GM23338 (cell line): ENCODE data around the gene PIK3C2B. TPM values are rescaled to one million over a fixed set of nuclear protein-coding genes. Genes with fewer than 3 reads are reported as not detected.

Experiments used
- ATAC-seq: fragments of 200-7000 bp; cut with Tn5 transposase; 3 replicates; pipeline ENCODE4 v1.9.1; 2020
- DNase-seq: peaks from one replicate; pipeline ENCODE4 v3.0.0-alpha.2; 2015; ENCODE audit warnings: low spot score
- H2AFZ ChIP-seq: fragments of 200-600 bp; sonication (generic); 2 replicates; pipeline ENCODE4 v1.8.0; 2016; ENCODE audit warnings: antibody characterized with exemption, mild to moderate bottlenecking, moderate library complexity
- H3F3A ChIP-seq: fragments of 200-600 bp; sonication (generic); replicated peaks from 2 replicates; pipeline ENCODE4 v1.8.0; 2017; ENCODE audit warnings: antibody characterized with exemption, mixed run types, low read depth
- H3K27ac ChIP-seq: fragments of 200-600 bp; sonication (generic); 2 replicates; pipeline ENCODE4 v1.6.1; 2016; ENCODE audit warnings: low read depth
- H3K27me3 ChIP-seq: fragments of 200-600 bp; sonication (generic); 2 replicates; pipeline ENCODE4 v1.8.0; 2016; ENCODE audit warnings: mild to moderate bottlenecking, mixed run types, moderate library complexity; ENCODE audit not compliant: insufficient read depth
- H3K36me3 ChIP-seq: fragments of 200-600 bp; sonication (generic); 2 replicates; pipeline ENCODE4 v1.8.0; 2016; ENCODE audit warnings: mild to moderate bottlenecking; ENCODE audit not compliant: insufficient read depth
- H3K4me1 ChIP-seq: fragments of 200-600 bp; sonication (generic); 2 replicates; pipeline ENCODE4 v1.8.0; 2016; ENCODE audit warnings: mild to moderate bottlenecking, moderate library complexity; ENCODE audit not compliant: insufficient read depth
- H3K4me2 ChIP-seq: fragments of 200-600 bp; sonication (generic); 2 replicates; pipeline ENCODE4 v1.7.1; 2017; ENCODE audit warnings: mixed run types
- H3K4me3 ChIP-seq: fragments of 200-600 bp; sonication (generic); 2 replicates; pipeline ENCODE4 v1.6.1; 2016; ENCODE audit warnings: mixed run types
- H3K79me2 ChIP-seq: fragments of 200-600 bp; sonication (generic); replicated peaks from 2 replicates; pipeline ENCODE4 v1.8.0; 2017; ENCODE audit warnings: mild to moderate bottlenecking; ENCODE audit not compliant: insufficient read depth
- H3K9me2 ChIP-seq: fragments of 200-600 bp; sonication (generic); 2 replicates; pipeline ENCODE4 v1.8.0; 2017; ENCODE audit not compliant: insufficient read depth
- H4K20me1 ChIP-seq: fragments of 200-600 bp; sonication (generic); replicated peaks from 2 replicates; pipeline ENCODE4 v1.8.0; 2017; ENCODE audit warnings: mild to moderate bottlenecking; ENCODE audit not compliant: insufficient read depth
- H3K27ac Mint-ChIP-seq: 2 replicates; pipeline ENCODE4 v1.8.0; 2020; ENCODE audit warnings: inconsistent platforms, mild to moderate bottlenecking, moderate library complexity, mixed read lengths
- H3K27me3 Mint-ChIP-seq: 3 replicates; pipeline ENCODE4 v1.8.0; 2022; ENCODE audit warnings: low read depth, mild to moderate bottlenecking, moderate library complexity, mixed read lengths, inconsistent platforms; ENCODE audit not compliant: insufficient read depth, poor library complexity
- H3K36me3 Mint-ChIP-seq: 3 replicates; pipeline ENCODE4 v1.8.0; 2021; ENCODE audit warnings: low read depth, mild to moderate bottlenecking, inconsistent platforms, moderate library complexity, mixed read lengths
- H3K4me1 Mint-ChIP-seq: 3 replicates; pipeline ENCODE4 v1.8.0; 2020; ENCODE audit warnings: mild to moderate bottlenecking, inconsistent platforms, mixed read lengths
- H3K4me3 Mint-ChIP-seq: 3 replicates; pipeline ENCODE4 v1.8.0; 2021; ENCODE audit warnings: moderate library complexity, mild to moderate bottlenecking, inconsistent platforms, mixed read lengths
- H3K9me3 Mint-ChIP-seq: 3 replicates; pipeline ENCODE4 v1.8.0; 2020; ENCODE audit warnings: moderate library complexity, mild to moderate bottlenecking, inconsistent platforms, mixed read lengths
- CREB1 ChIP-seq: fragments of 250-450 bp; sonication (Bioruptor Pico); IDR thresholded peaks from 2 replicates; pipeline ENCODE4 v1.5.0; 2020; ENCODE audit warnings: low read depth, mild to moderate bottlenecking, moderate library complexity
- polyA plus RNA-seq: library from polyadenylated mRNA; unstranded; fragments of >200 nt; fragmentation: Nextera tagmentation; extraction: Ambion mirVana; gene quantifications from 2 replicates; pipeline ENCODE4 v1.2.1, GENCODE V29; 2016
- total RNA-seq: library from RNA; depleted of rRNA; stranded (reverse); fragments of >200 nt; shearing (Covaris generic); gene quantifications from 2 replicates; pipeline ENCODE4 v1.2.3, GENCODE V29; 2014
- TF ChIP-seq, protein P1 (sequence below): fragments of 250-450 bp; sonication (Bioruptor Pico); IDR thresholded peaks from 2 replicates; pipeline ENCODE4 v1.5.0; 2020; ENCODE audit warnings: mild to moderate bottlenecking, moderate library complexity
- TF ChIP-seq, protein P2 (sequence below): IDR thresholded peaks from 2 replicates; pipeline ENCODE4 v1.6.1; 2016; ENCODE audit warnings: antibody characterized with exemption

PIK3C2B gene
- total and polyA plus RNA-seq, 2 experiments from 2014 or later, result 4.8 to 19.0 TPM

DNA sequence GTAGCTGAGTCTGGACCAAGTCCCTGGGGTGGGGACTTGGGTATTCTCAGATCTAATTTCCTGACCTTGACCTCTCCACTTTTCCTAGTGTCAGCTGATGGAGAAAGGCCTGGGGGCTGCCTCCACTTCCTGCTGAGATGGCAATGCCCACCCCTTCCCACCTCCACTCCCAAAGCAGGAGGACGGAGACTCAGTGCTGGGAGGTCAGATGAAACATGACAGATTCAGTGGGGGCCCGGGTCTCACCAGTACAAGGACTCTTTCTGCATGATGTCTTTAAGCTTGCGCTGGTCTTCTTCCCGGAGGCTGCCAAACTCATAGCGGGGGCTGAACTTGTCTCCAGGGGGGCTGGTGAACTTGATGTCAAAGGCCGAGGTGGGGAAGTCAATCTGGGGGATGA lies 47.4 kb downstream of the PIK3C2B start:
- Histone ChIP-seq H3K4me1 (peaks cover 7% of the 10 kb centered on the region), H3K27ac (no peak overlapping the region), H3K4me2 (no peak overlapping the region), H3K79me2 (no peaks in the 10 kb centered on the region), H3K9me2 (no peaks in the 10 kb centered on the region), H3K27me3 (no peaks in the 10 kb centered on the region), H2AFZ (no peak overlapping the region), H3K4me3 (no peak overlapping the region), H4K20me1 (no peaks in the 10 kb centered on the region), H3K36me3 (peaks cover 3% of the 10 kb centered on the region; the same call in 1 of the 2 replicates), H3F3A (0 out of 2 replicates have a peak, but pooled peaks cover 2% of the 10 kb centered on the region)
- peaks cover 33% of the 10 kb centered on the region for H3K4me1 Mint-ChIP-seq
- ATAC-seq, result no peak
- TF ChIP-seq, protein P1, sequence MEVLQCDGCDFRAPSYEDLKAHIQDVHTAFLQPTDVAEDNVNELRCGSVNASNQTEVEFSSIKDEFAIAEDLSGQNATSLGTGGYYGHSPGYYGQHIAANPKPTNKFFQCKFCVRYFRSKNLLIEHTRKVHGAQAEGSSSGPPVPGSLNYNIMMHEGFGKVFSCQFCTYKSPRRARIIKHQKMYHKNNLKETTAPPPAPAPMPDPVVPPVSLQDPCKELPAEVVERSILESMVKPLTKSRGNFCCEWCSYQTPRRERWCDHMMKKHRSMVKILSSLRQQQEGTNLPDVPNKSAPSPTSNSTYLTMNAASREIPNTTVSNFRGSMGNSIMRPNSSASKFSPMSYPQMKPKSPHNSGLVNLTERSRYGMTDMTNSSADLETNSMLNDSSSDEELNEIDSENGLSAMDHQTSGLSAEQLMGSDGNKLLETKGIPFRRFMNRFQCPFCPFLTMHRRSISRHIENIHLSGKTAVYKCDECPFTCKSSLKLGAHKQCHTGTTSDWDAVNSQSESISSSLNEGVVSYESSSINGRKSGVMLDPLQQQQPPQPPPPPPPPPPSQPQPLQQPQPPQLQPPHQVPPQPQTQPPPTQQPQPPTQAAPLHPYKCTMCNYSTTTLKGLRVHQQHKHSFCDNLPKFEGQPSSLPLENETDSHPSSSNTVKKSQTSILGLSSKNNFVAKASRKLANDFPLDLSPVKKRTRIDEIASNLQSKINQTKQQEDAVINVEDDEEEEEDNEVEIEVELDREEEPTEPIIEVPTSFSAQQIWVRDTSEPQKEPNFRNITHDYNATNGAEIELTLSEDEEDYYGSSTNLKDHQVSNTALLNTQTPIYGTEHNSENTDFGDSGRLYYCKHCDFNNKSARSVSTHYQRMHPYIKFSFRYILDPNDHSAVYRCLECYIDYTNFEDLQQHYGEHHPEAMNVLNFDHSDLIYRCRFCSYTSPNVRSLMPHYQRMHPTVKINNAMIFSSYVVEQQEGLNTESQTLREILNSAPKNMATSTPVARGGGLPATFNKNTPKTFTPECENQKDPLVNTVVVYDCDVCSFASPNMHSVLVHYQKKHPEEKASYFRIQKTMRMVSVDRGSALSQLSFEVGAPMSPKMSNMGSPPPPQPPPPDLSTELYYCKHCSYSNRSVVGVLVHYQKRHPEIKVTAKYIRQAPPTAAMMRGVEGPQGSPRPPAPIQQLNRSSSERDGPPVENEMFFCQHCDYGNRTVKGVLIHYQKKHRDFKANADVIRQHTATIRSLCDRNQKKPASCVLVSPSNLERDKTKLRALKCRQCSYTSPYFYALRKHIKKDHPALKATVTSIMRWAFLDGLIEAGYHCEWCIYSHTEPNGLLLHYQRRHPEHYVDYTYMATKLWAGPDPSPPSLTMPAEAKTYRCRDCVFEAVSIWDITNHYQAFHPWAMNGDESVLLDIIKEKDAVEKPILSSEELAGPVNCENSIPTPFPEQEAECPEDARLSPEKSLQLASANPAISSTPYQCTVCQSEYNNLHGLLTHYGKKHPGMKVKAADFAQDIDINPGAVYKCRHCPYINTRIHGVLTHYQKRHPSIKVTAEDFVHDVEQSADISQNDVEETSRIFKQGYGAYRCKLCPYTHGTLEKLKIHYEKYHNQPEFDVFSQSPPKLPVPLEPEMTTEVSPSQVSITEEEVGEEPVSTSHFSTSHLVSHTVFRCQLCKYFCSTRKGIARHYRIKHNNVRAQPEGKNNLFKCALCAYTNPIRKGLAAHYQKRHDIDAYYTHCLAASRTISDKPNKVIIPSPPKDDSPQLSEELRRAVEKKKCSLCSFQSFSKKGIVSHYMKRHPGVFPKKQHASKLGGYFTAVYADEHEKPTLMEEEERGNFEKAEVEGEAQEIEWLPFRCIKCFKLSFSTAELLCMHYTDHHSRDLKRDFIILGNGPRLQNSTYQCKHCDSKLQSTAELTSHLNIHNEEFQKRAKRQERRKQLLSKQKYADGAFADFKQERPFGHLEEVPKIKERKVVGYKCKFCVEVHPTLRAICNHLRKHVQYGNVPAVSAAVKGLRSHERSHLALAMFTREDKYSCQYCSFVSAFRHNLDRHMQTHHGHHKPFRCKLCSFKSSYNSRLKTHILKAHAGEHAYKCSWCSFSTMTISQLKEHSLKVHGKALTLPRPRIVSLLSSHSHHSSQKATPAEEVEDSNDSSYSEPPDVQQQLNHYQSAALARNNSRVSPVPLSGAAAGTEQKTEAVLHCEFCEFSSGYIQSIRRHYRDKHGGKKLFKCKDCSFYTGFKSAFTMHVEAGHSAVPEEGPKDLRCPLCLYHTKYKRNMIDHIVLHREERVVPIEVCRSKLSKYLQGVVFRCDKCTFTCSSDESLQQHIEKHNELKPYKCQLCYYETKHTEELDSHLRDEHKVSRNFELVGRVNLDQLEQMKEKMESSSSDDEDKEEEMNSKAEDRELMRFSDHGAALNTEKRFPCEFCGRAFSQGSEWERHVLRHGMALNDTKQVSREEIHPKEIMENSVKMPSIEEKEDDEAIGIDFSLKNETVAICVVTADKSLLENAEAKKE (CRISPR knock-in tag), result no peak
- TF ChIP-seq, protein P2, sequence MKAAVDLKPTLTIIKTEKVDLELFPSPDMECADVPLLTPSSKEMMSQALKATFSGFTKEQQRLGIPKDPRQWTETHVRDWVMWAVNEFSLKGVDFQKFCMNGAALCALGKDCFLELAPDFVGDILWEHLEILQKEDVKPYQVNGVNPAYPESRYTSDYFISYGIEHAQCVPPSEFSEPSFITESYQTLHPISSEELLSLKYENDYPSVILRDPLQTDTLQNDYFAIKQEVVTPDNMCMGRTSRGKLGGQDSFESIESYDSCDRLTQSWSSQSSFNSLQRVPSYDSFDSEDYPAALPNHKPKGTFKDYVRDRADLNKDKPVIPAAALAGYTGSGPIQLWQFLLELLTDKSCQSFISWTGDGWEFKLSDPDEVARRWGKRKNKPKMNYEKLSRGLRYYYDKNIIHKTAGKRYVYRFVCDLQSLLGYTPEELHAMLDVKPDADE, result no peak
- no peak for TF ChIP-seq CREB1 (CRISPR knock-in tag)
- no peak overlapping the region for H3K27ac Mint-ChIP-seq
- peaks cover 20% of the 10 kb centered on the region for H3K27me3 Mint-ChIP-seq
- no peak for DNase-seq
- no peak overlapping the region; the same call in 2 of the 3 replicates for H3K4me3 Mint-ChIP-seq
- H3K9me3 Mint-ChIP-seq, result no peaks in the 10 kb centered on the region; the same call in 2 of the 3 replicates
- peaks cover 35% of the 10 kb centered on the region for H3K36me3 Mint-ChIP-seq
